Type B pancreatic cell (in vitro differentiated cells): Measurements from ENCODE around the gene LSM11. TPM values are rescaled to one million over a fixed set of nuclear protein-coding genes. Genes with fewer than 3 reads are reported as not detected.

Source experiments
- DNase-seq: peaks from one replicate; pipeline ENCODE4 v3.0.0; 2021; ENCODE audit warnings: mixed read lengths; ENCODE audit not compliant: unreplicated experiment; ENCODE audit errors: extremely low spot score
- H3K27ac Mint-ChIP-seq: 2 replicates; pipeline ENCODE4 v1.8.0; 2021; ENCODE audit warnings: mild to moderate bottlenecking, mixed read lengths
- H3K27me3 Mint-ChIP-seq: 2 replicates; pipeline ENCODE4 v1.8.0; 2021; ENCODE audit warnings: mixed read lengths
- H3K36me3 Mint-ChIP-seq: 2 replicates; pipeline ENCODE4 v1.8.0; 2021; ENCODE audit warnings: mixed read lengths
- H3K4me1 Mint-ChIP-seq: one replicate; pipeline ENCODE4 v1.8.0; 2021; ENCODE audit warnings: mixed read lengths; ENCODE audit not compliant: unreplicated experiment
- H3K4me3 Mint-ChIP-seq: 2 replicates; pipeline ENCODE4 v1.8.0; 2021; ENCODE audit warnings: mild to moderate bottlenecking, mixed read lengths
- H3K9me3 Mint-ChIP-seq: 2 replicates; pipeline ENCODE4 v1.8.0; 2021; ENCODE audit warnings: mixed read lengths
- CTCF ChIP-seq: fragments of 200-600 bp; sonication (generic); conservative IDR thresholded peaks from 2 replicates; pipeline ENCODE4 v1.5.0; 2021; ENCODE audit warnings: antibody characterized with exemption, mild to moderate bottlenecking
- total RNA-seq: library from RNA; stranded (reverse); gene quantifications from 2 replicates; pipeline ENCODE4 v1.2.1, GENCODE V29; 2021; ENCODE audit warnings: low replicate concordance

The LSM11 gene
- total RNA-seq, 1 donor from 2014 or later, result 7.1 TPM

GRCh38 chr5:157732130-157732514, 11.4 kb upstream of the LSM11 start:
- H3K4me1 Mint-ChIP-seq, result peaks cover 16% of the 10 kb centered on the region
- no peaks in the 10 kb centered on the region for H3K9me3 Mint-ChIP-seq
- DNase-seq, result no peak
- H3K4me3 Mint-ChIP-seq, result peak overlapping the region; percentile 99
- H3K36me3 Mint-ChIP-seq, result peaks cover 4% of the 10 kb centered on the region
- TF ChIP-seq CTCF, result no peak
- H3K27me3 Mint-ChIP-seq, result no peaks in the 10 kb centered on the region
- peak overlapping the region; percentile 99 for H3K27ac Mint-ChIP-seq

DNA sequence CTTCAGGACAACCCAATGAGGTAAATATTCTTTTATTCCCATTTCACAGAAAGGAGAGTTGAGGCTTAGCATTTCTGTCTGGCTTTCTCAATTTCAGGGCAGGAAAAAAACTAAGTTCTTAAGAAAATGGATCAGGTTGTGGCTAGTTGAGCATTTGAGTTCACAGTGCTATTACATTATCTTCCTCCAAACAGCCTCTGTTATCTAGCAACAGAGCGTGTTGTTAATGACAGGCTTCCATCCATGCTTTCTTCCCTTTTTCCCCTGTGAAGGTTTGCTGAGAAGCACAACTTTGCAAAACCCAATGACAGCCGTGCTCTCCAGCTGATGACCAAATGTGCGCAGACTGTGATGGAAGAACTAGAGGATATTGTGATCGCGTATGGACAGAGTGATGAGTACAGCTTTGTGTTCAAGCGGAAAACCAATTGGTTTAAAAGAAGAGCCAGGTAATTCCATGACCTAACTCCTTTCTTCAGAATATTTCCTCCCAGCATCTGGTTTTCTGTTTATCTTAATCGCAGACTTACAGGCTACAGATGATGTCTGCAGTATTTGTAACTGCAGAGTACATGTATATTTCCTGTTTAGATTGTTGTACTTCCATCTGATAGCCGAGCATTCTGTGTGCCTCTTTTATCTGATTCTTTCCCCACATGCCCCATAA, 10.8 kb upstream of the LSM11 start:
- TF ChIP-seq CTCF, result no peak
- Mint-ChIP-seq H3K27ac (no peak overlapping the region), H3K4me1 (peaks cover 16% of the 10 kb centered on the region), H3K9me3 (no peaks in the 10 kb centered on the region), H3K36me3 (peaks cover 4% of the 10 kb centered on the region), H3K4me3 (peak overlapping the region; percentile 34), H3K27me3 (no peaks in the 10 kb centered on the region)
- no peak for DNase-seq

GRCh38 chr5:157734436-157734835, 9.1 kb upstream of the LSM11 start:
- no peak for TF ChIP-seq CTCF
- DNase-seq, result no peak
- H3K4me3 Mint-ChIP-seq, result no peak overlapping the region
- H3K4me1 Mint-ChIP-seq, result peaks cover 16% of the 10 kb centered on the region
- peaks cover 4% of the 10 kb centered on the region for H3K36me3 Mint-ChIP-seq
- H3K27me3 Mint-ChIP-seq, result no peaks in the 10 kb centered on the region
- H3K27ac Mint-ChIP-seq, result no peak overlapping the region
- H3K9me3 Mint-ChIP-seq, result no peaks in the 10 kb centered on the region

DNA sequence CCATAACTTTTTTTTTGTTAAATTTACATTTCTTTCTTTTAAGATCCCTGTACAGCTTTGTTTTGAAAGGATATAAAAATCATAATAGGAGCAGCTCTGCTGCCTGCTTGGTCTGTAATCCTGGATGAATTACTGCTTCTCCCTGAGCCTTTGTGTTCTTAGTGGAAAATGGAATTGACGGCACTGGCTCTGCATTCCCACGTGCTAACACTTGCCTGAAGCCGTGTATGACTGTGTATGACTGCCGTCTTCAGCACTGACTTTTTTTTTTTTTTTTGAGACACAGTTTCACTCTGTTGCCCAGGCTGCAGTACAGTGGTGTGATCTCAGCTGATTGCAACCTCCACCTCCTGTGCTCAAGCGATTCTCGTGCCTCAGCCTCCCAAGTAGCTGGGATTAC, 7.5 kb upstream of the LSM11 start:
- H3K4me3 Mint-ChIP-seq, result no peak overlapping the region
- TF ChIP-seq CTCF, result no peak

DNA sequence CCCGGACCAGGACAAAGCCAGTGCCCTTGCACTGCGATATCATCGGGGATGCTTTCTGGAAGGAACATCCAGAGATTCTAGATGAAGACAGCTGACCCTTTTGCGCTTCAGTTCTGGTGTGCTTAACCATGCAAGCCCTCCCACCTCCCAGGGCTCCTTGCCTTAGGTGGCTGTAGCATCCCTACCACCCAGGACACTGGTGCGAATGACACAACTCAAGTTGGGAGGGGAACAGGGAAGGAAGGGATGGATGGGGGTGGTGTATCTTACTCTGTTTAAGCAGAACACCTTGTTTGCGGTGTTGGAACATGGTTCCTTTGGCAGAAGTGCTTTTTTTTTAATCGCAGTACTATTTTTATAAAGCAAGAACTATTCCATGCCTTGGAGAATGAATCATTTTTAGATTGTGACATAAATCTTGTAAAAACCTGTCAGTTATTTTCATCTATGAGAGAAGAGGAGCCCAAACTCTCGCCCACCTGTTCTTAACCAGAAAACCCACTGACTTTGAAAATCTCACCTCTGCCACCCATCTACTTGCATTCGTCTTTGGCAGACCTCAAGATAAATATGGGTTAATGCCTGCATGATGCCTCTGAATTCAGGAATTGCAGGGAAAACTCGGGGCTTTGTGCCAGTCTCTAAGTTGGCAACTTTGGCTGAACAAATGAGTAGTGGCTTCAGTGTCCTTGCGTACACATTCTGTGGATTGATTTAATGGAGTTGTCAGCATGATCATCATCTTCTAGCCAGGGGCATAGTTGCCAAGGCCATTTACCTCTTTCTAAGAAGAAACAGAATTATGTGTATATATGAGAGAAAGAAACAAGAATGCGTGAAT, 3.9 kb upstream of the LSM11 start:
- no peaks in the 10 kb centered on the region for H3K9me3 Mint-ChIP-seq
- TF ChIP-seq CTCF, result no peak
- H3K27ac Mint-ChIP-seq, result no peak overlapping the region
- no peak overlapping the region for H3K4me3 Mint-ChIP-seq
- peaks cover 4% of the 10 kb centered on the region for H3K27me3 Mint-ChIP-seq
- DNase-seq, result no peak
- peaks cover under 1% of the 10 kb centered on the region for H3K36me3 Mint-ChIP-seq
- H3K4me1 Mint-ChIP-seq, result peaks cover 5% of the 10 kb centered on the region

More for the DNA sequence above, 7.5 kb upstream of the LSM11 start:
- no peak overlapping the region for H3K27ac Mint-ChIP-seq
- H3K27me3 Mint-ChIP-seq, result no peaks in the 10 kb centered on the region
- H3K36me3 Mint-ChIP-seq, result peaks cover 4% of the 10 kb centered on the region
- no peak for DNase-seq
- peaks cover 15% of the 10 kb centered on the region for H3K4me1 Mint-ChIP-seq
- no peaks in the 10 kb centered on the region for H3K9me3 Mint-ChIP-seq
